SK-N-SH treated with all-trans-retinoic acid at 6 μM for 48 hours (cell line): ENCODE measurements around the gene NFIB.

Experiments
- ATAC-seq: fragments of 200-7000 bp; cut with Tn5 transposase; 3 replicates; pipeline ENCODE4 v1.9.1; 2020; ENCODE audit warnings: mild to moderate bottlenecking, moderate library complexity
- ARNTL ChIP-seq: fragments of 450-650 bp; formaldehyde crosslinking; IDR thresholded peaks from 2 replicates; pipeline ENCODE4 v1.5.0; 2020; ENCODE audit warnings: low read depth, mild to moderate bottlenecking, moderate library complexity, borderline replicate concordance
- BACH2 ChIP-seq: fragments of 250-450 bp; sonication (Bioruptor Pico); IDR thresholded peaks from 2 replicates; pipeline ENCODE4 v1.9.0; 2021; ENCODE audit warnings: mild to moderate bottlenecking, borderline replicate concordance
- CSDC2 ChIP-seq: fragments of 250-450 bp; sonication (Bioruptor Pico); IDR thresholded peaks from 2 replicates; pipeline ENCODE4 v1.5.0; 2020; ENCODE audit warnings: mild to moderate bottlenecking, moderate library complexity
- GLIS3 ChIP-seq: fragments of 250-450 bp; sonication (Bioruptor Pico); IDR thresholded peaks from 2 replicates; pipeline ENCODE4 v1.5.0; 2020; ENCODE audit warnings: mild to moderate bottlenecking, moderate library complexity
- ISL1 ChIP-seq: fragments of 250-450 bp; sonication (Bioruptor Pico); IDR thresholded peaks from 2 replicates; pipeline ENCODE4 v2.1.2; 2022; ENCODE audit warnings: mild to moderate bottlenecking, moderate library complexity
- PATZ1 ChIP-seq: fragments of 250-450 bp; sonication (Bioruptor Pico); IDR thresholded peaks from 2 replicates; pipeline ENCODE4 v1.8.0; 2020; ENCODE audit warnings: mild to moderate bottlenecking, moderate library complexity, borderline replicate concordance
- POU6F1 ChIP-seq: fragments of 250-450 bp; sonication (Bioruptor Pico); IDR thresholded peaks from 2 replicates; pipeline ENCODE4 v1.8.0; 2021; ENCODE audit warnings: low read depth, mild to moderate bottlenecking, moderate library complexity, borderline replicate concordance
- PPARA ChIP-seq: fragments of 250-450 bp; sonication (Bioruptor Pico); IDR thresholded peaks from 2 replicates; pipeline ENCODE4 v1.5.0; 2020; ENCODE audit warnings: mild to moderate bottlenecking, borderline replicate concordance
- RARB ChIP-seq: fragments of 250-450 bp; sonication (Bioruptor Pico); IDR thresholded peaks from 2 replicates; pipeline ENCODE4 v1.8.0; 2021; ENCODE audit warnings: mild to moderate bottlenecking, moderate library complexity
- SNAI2 ChIP-seq: fragments of 250-450 bp; sonication (Bioruptor Pico); IDR thresholded peaks from 2 replicates; pipeline ENCODE4 v1.5.0; 2020; ENCODE audit warnings: mild to moderate bottlenecking, moderate library complexity
- TCF4 ChIP-seq: fragments of 250-450 bp; sonication (Bioruptor Pico); IDR thresholded peaks from 2 replicates; pipeline ENCODE4 v1.8.0; 2021; ENCODE audit warnings: mild to moderate bottlenecking, moderate library complexity, borderline replicate concordance
- TOX ChIP-seq: fragments of 250-450 bp; sonication (Bioruptor Pico); IDR thresholded peaks from 2 replicates; pipeline ENCODE4 v1.8.0; 2021; ENCODE audit warnings: mild to moderate bottlenecking, moderate library complexity, borderline replicate concordance
- TSHZ2 ChIP-seq: fragments of 250-450 bp; sonication (Bioruptor Pico); IDR thresholded peaks from 2 replicates; pipeline ENCODE4 v1.5.0; 2020; ENCODE audit warnings: mild to moderate bottlenecking, moderate library complexity
- ZC3H10 ChIP-seq: fragments of 250-450 bp; sonication (Bioruptor Pico); IDR thresholded peaks from 2 replicates; pipeline ENCODE4 v1.5.1; 2021; ENCODE audit warnings: mild to moderate bottlenecking, moderate library complexity
- ZFP3 ChIP-seq: fragments of 250-450 bp; sonication (Bioruptor Pico); IDR thresholded peaks from 2 replicates; pipeline ENCODE4 v1.5.0; 2020; ENCODE audit warnings: mild to moderate bottlenecking, moderate library complexity
- ZNF8 ChIP-seq: fragments of 450-650 bp; formaldehyde crosslinking; IDR thresholded peaks from 2 replicates; pipeline ENCODE4 v1.5.0; 2020; ENCODE audit warnings: mild to moderate bottlenecking, moderate library complexity
- TF ChIP-seq, protein P1 (sequence below): fragments of 250-450 bp; sonication (Bioruptor Pico); IDR thresholded peaks from 2 replicates; pipeline ENCODE4 v1.5.1; 2020; ENCODE audit warnings: low read depth, mild to moderate bottlenecking, moderate library complexity

NFIB gene

GRCh38 chr9:14198841-14199455 lies 115.0 kb downstream of the NFIB start:
- TF ChIP-seq TSHZ2, result peak; percentile 19; the same call in 1 of the 2 replicates
- TF ChIP-seq ZNF8 (CRISPR knock-in tag), result 0 out of 2 replicates have a peak, but pooled peaks have one; percentile 42
- peak; percentile 69; the same call in 1 of the 2 replicates for TF ChIP-seq ZFP3 (CRISPR knock-in tag)
- TF ChIP-seq SNAI2, result 0 out of 2 replicates have a peak, but pooled peaks have one; percentile 48
- no peak for TF ChIP-seq POU6F1
- peak; percentile 31; the same call in 1 of the 2 replicates for TF ChIP-seq ISL1
- TF ChIP-seq ZC3H10, result no peak
- TF ChIP-seq TCF4 (CRISPR knock-in tag), result peak; percentile 35; the same call in 1 of the 2 replicates
- TF ChIP-seq CSDC2 (CRISPR knock-in tag), result no peak
- ATAC-seq, result peak; percentile 93

DNA sequence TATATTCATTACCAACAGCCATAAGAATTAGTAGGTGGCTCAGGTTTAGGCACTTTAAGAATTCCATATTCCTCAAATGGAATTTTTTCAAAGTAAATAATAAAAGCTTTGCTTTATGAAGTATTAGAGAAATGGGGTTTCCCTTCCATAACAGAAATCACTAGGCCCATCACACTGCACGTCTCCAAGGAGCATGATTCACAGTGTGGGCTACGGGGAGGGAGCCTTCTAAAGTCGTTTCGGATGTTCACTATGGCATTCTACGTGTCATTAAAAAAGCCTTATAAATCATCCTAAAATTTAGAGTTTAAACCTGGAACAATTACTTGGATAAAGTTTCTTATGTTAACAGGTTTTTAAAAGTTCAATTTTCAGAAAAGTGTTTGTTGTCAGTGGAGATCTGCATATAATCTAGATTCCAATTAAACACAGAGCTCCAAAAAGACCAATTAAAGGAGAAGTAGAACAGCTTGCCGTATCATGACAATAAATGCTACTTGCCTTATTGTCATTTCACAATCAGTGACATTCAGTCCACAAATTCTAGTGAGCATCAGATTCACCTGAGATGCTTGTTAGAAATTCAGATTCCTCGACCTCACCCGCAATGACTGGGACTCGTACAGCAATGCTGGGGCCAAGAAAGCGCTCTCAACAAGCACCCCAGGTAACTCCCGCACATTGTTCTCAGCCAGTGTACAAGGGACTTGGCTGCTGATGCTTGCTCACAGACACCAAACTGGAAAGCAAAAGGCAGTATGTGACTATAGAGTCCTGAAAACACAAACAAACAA lies 115.7 kb downstream of the NFIB start:
- TF ChIP-seq, protein P1, sequence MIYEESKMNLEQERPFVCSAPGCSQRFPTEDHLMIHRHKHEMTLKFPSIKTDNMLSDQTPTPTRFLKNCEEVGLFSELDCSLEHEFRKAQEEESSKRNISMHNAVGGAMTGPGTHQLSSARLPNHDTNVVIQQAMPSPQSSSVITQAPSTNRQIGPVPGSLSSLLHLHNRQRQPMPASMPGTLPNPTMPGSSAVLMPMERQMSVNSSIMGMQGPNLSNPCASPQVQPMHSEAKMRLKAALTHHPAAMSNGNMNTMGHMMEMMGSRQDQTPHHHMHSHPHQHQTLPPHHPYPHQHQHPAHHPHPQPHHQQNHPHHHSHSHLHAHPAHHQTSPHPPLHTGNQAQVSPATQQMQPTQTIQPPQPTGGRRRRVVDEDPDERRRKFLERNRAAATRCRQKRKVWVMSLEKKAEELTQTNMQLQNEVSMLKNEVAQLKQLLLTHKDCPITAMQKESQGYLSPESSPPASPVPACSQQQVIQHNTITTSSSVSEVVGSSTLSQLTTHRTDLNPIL, result no peak
- TF ChIP-seq BACH2 (CRISPR knock-in tag), result no peak
- TF ChIP-seq TCF4 (CRISPR knock-in tag), result no peak
- TF ChIP-seq PPARA, result no peak
- no peak for TF ChIP-seq GLIS3 (CRISPR knock-in tag)
- TF ChIP-seq TOX (CRISPR knock-in tag), result no peak
- no peak for TF ChIP-seq RARB
- no peak for TF ChIP-seq TSHZ2
- peak; percentile 43; the same call in 2 of the 3 replicates for ATAC-seq

GRCh38 chr9:14197325-14197858 lies 116.5 kb downstream of the NFIB start:
- no peak for ATAC-seq
- TF ChIP-seq PATZ1 (CRISPR knock-in tag), result no peak
- no peak for TF ChIP-seq GLIS3 (CRISPR knock-in tag)
- TF ChIP-seq TSHZ2, result no peak
- no peak for TF ChIP-seq ZFP3 (CRISPR knock-in tag)
- no peak for TF ChIP-seq CSDC2 (CRISPR knock-in tag)
- no peak for TF ChIP-seq ZNF8 (CRISPR knock-in tag)
- TF ChIP-seq TCF4 (CRISPR knock-in tag), result no peak
- TF ChIP-seq PPARA, result no peak
- no peak for TF ChIP-seq ZC3H10
- TF ChIP-seq POU6F1, result no peak
- TF ChIP-seq ARNTL (CRISPR knock-in tag), result no peak
- TF ChIP-seq BACH2 (CRISPR knock-in tag), result no peak
